Measurements from ENCODE around the gene PCNX4. TPM values are rescaled to one million over a fixed set of nuclear protein-coding genes. Genes with fewer than 3 reads are reported as not detected.
A peak's percentile ranks its signal among the peaks of the same experiment; 100 is the strongest.
"Not testable (repeated sequence)": the region's sequence is repeated elsewhere in the genome, so short reads cannot be mapped to it uniquely, and the experiment has no call there.

PCNX4 gene
- total RNA-seq = 10 to 100 TPM; 37.6 to 71.2 TPM

GRCh38 chr14:60091550-60092525 is at the start of gene PCNX4:
Gene PCNX4 (plus strand): TSS chr14:60091923. CDS start chr14:60107639, 15,716 bp downstream.
- peak; percentile 94 to 97 (median 97) for TF ChIP-seq POLR2A (IDR thresholded peaks at IDR 0.05)
- TF ChIP-seq, protein P1, sequence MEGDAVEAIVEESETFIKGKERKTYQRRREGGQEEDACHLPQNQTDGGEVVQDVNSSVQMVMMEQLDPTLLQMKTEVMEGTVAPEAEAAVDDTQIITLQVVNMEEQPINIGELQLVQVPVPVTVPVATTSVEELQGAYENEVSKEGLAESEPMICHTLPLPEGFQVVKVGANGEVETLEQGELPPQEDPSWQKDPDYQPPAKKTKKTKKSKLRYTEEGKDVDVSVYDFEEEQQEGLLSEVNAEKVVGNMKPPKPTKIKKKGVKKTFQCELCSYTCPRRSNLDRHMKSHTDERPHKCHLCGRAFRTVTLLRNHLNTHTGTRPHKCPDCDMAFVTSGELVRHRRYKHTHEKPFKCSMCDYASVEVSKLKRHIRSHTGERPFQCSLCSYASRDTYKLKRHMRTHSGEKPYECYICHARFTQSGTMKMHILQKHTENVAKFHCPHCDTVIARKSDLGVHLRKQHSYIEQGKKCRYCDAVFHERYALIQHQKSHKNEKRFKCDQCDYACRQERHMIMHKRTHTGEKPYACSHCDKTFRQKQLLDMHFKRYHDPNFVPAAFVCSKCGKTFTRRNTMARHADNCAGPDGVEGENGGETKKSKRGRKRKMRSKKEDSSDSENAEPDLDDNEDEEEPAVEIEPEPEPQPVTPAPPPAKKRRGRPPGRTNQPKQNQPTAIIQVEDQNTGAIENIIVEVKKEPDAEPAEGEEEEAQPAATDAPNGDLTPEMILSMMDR (IDR thresholded peaks at IDR 0.05) = no peak
- ATAC-seq = peak; percentile 95
- intact Hi-C loops (cut with DNase I) = no loop called here
- 0 to 1% methylated on average over 25 to 88 of the region's 88 CpGs for WGBS, 2 donors
- no peaks in the 10 kb centered on the region for H3K9me3 ChIP-seq
- H3K27ac ChIP-seq = peak within 1 kb of the TSS; percentile 93 to 98 (median 94)
- H3K36me3 ChIP-seq (replicated peaks in 1 of 2; ENCODE audit: insufficient read depth in 1 of 2, low read depth in 2 of 2) = no peaks in the 10 kb centered on the region
- DNase-seq = peak; percentile 96 to 98 (median 98)
- no peaks in the 10 kb centered on the region for H3K27me3 ChIP-seq
- H3K4me1 ChIP-seq = peaks cover 26% of the 10 kb centered on the region
- H3K4me3 ChIP-seq = peak within 1 kb of the TSS; percentile 38 to 67

- 68% methylated on average over 1 of the region's 1 CpG for WGBS, 2 donors
- H3K9me3 ChIP-seq; H3K36me3 ChIP-seq (replicated peaks in 1 of 2; ENCODE audit: insufficient read depth in 1 of 2, low read depth in 2 of 2); H3K27me3 ChIP-seq; H3K27ac ChIP-seq; ATAC-seq; H3K4me3 ChIP-seq; DNase-seq; intact Hi-C loops (cut with DNase I); H3K4me1 ChIP-seq: not testable (repeated sequence)
Observed at GRCh38 chr14:60047976-60048375, 43.7 kb upstream of the PCNX4 start.

GRCh38 chr14:60051721-60052221 is 40.0 kb upstream of the PCNX4 start:
- Histone ChIP-seq H3K4me3 (no peak overlapping the region), H3K36me3 (replicated peaks in 1 of 2; ENCODE audit: insufficient read depth in 1 of 2, low read depth in 2 of 2) (no peaks in the 10 kb centered on the region), H3K27me3 (no peaks in the 10 kb centered on the region), H3K9me3 (peaks cover 0 to 3% (median 0%) of the 10 kb centered on the region in 3 donors), H3K27ac (no peak overlapping the region), H3K4me1 (no peaks in the 10 kb centered on the region)
- TF ChIP-seq POLR2A (IDR thresholded peaks at IDR 0.05) = no peak
- TF ChIP-seq, protein P1 (IDR thresholded peaks at IDR 0.05) = no peak
- ATAC-seq (no peak), DNase-seq (no peak)
- intact Hi-C loops (cut with DNase I) = no loop called here
- 79 to 85% methylated on average over 3 of the region's 3 CpGs for WGBS, 2 donors

GRCh38 chr14:60058087-60058486 is 33.6 kb upstream of the PCNX4 start:
- no peak for TF ChIP-seq POLR2A (IDR thresholded peaks at IDR 0.05)
- TF ChIP-seq, protein P1 (IDR thresholded peaks at IDR 0.05) = no peak
- Histone ChIP-seq H3K9me3 (no peaks in the 10 kb centered on the region), H3K27ac (no peak overlapping the region), H3K4me1 (no peaks in the 10 kb centered on the region), H3K4me3 (no peak overlapping the region), H3K27me3 (no peaks in the 10 kb centered on the region), H3K36me3 (replicated peaks in 1 of 2; ENCODE audit: insufficient read depth in 1 of 2, low read depth in 2 of 2) (no peaks in the 10 kb centered on the region)
- intact Hi-C loops (cut with DNase I) = no loop called here
- ATAC-seq = no peak
- 68 to 71% methylated on average over 1 of the region's 1 CpG for WGBS, 2 donors
- no peak for DNase-seq

DNA sequence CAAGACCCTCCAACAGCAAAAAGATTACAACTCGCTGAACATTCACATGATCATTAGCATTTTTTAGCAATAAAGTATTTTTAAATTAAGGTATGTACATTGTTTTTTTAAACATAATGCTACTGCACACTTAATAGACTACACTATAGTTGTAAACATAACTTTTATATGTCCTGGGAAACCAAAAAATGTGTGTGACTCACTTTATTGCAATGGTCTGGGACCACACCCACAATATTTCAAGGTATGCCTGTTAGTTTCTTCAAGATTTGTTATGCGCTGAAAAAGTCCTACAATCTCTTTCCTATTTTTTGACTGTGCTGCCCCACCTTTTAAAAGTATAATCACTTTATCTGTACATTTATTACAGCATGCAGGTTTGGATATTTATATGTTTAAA is 30.4 kb upstream of the PCNX4 start:
- no peak for ATAC-seq
- TF ChIP-seq POLR2A (IDR thresholded peaks at IDR 0.05) = no peak
- Histone ChIP-seq H3K9me3 (no peaks in the 10 kb centered on the region), H3K27me3 (no peaks in the 10 kb centered on the region), H3K27ac (no peak overlapping the region), H3K36me3 (replicated peaks in 1 of 2; ENCODE audit: insufficient read depth in 1 of 2, low read depth in 2 of 2) (no peaks in the 10 kb centered on the region), H3K4me1 (no peaks in the 10 kb centered on the region), H3K4me3 (no peak overlapping the region)
- no peak for DNase-seq
- WGBS, 2 donors = 89 to 91% methylated on average over 2 of the region's 2 CpGs
- intact Hi-C loops (cut with DNase I) = no loop called here

All from body of pancreas (tissue), 4 donors.